Pancreas (tissue), 10 donors: Measurements from ENCODE around the gene AFF4. TPM values are rescaled to one million over a fixed set of nuclear protein-coding genes. Genes with fewer than 3 reads are reported as not detected.

ENCODE experiments used
- ATAC-seq, 4 donors: fragments of 200-7000 bp; cut with Tn5 transposase; one replicate each; pipeline versions ENCODE4 v1.8.0 to v1.9.1; 2020; ENCODE audit warnings: mild to moderate bottlenecking in 4 of 4, moderate library complexity in 4 of 4
- DNase-seq, 6 donors: peaks; one replicate each; pipeline ENCODE4 v3.0.0-alpha.2; 2020
- FAIRE-seq: peaks from 2 replicates; lab custom pipeline; 2012; peaks lifted over from hg19 to GRCh38; lab: Jason Lieb, UNC
- H3K27ac ChIP-seq, 4 donors: fragments of 200-600 bp; sonication (generic); 1 replicate in 3 of 4; 2 replicates in 1 of 4; pipeline versions ENCODE4 v1.5.0 to v1.8.0; 2020
- H3K27me3 ChIP-seq, 4 donors: fragments of 200-600 bp; one replicate each; pipeline ENCODE4 v1.8.0; 2021
- H3K36me3 ChIP-seq, 3 donors: fragments of 200-600 bp; sonication (generic) in 1 of 3; one replicate each; pipeline versions ENCODE4 v1.5.0 to v1.8.0; 2020 to 2021
- H3K4me1 ChIP-seq, 3 donors: fragments of 200-600 bp; one replicate each; pipeline ENCODE4 v1.8.0; 2021
- H3K4me3 ChIP-seq, 4 donors: fragments of 200-600 bp; sonication (generic) in 2 of 4; one replicate each; pipeline versions ENCODE4 v1.5.0 to v1.8.0; 2020 to 2021
- H3K9me3 ChIP-seq, 4 donors: fragments of 200-600 bp; one replicate each; pipeline ENCODE4 v1.8.0; 2021
- CTCF ChIP-seq, 4 donors: fragments of 200-600 bp; sonication (generic) in 3 of 4; IDR thresholded peaks; one replicate each; pipeline versions ENCODE4 v1.5.0 to v1.8.0; 2021; ENCODE audit warnings: antibody characterized with exemption in 4 of 4
- WGBS, 2 donors: extraction: QIAGEN DNeasy Blood & Tissue Kit; methylation state at CpG; one replicate each; pipeline ENCODE4 v1.1.7; 2013; 5-methylcytosine and 5-hydroxymethylcytosine counted together
- intact Hi-C, 3 donors: fragments of 100-400 bp; cut with DNase I; formaldehyde crosslinking; loops; one replicate each; pipeline versions ENCODE4 v1.11.1 to v1.14.2; 2022
- polyA plus RNA-seq, 2 donors: library from polyadenylated mRNA; stranded (reverse); fragments of 200-250 nt; gene quantifications; one replicate each; pipeline ENCODE4 v1.2.3, GENCODE V29; 2013
- total RNA-seq, 6 donors: library from RNA; stranded (reverse); fragmentation: NEBNext Ultra II Directional in 4 of 6; extraction: Animal tissue kit (Norgen Biotek cat#: 25700) in 4 of 6; gene quantifications; one replicate each; pipeline versions ENCODE4 v1.2.1 to v1.2.4, GENCODE V29; 2021 to 2023
- donor health status: healthy with polysubstance abuse.
- donor health status: DM: no; HTN: no; CAD: no; lungs with moderate emphysema.
- donor health status: DM: no; HTN: no; CAD: no.
- donor health status: control.
- donor health status: control.
- donor health status: Bipolar disorder and iron deficiency.
- donor health status: DM: yes; HTN: yes; CAD: no.
- donor health status: DM: no; HTN: no; CAD: no.
- donor health status: DM: no; HTN: no; CAD: no.
- donor health status: DM: yes; HTN: yes; CAD: no.

Gene AFF4
- total and polyA plus RNA-seq, 8 donors = 6.7 to 40.2 (median 27.2) TPM

GRCh38 chr5:132916086-132916485 is 47.3 kb downstream of the AFF4 start:
- intact Hi-C loops = no loop called here
- H3K9me3 ChIP-seq = no peaks in the 10 kb centered on the region
- DNase-seq = no peak

DNA sequence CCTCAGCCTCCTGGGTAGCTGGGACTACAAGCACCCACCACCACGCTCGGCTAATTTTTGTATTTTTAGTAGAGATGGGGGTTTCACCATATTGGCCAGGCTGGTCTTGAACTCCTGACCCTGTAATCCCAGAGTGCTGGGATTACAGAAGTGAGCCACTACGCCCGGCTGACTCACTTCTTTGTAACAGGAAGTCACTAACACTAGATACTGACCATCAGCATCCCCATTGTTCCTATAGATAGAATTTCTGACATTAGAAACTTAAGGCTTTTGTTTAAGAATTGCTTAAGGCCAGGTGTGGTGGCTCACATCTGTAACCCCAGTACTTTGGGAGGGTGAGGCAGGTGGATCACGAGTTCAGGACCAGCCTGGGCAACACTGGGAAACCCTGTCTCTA is 47.8 kb downstream of the AFF4 start:
- no peaks in the 10 kb centered on the region for H3K4me1 ChIP-seq
- no peak for FAIRE-seq

More at GRCh38 chr5:132916086-132916485, 47.3 kb downstream of the AFF4 start:
- H3K36me3 ChIP-seq = peaks cover 0 to 24% (median 0%) of the 10 kb centered on the region in 3 donors
- H3K4me1 ChIP-seq = no peaks in the 10 kb centered on the region
- no peak overlapping the region for H3K27ac ChIP-seq
- WGBS, 2 donors = 94 to 98% methylated on average over 3 of the region's 3 CpGs
- no peak overlapping the region for H3K4me3 ChIP-seq
- FAIRE-seq = no peak
- no peak for TF ChIP-seq CTCF (IDR thresholded peaks at IDR 0.05)
- ATAC-seq = peak in 1 of 4 donors; percentile 14
- no peaks in the 10 kb centered on the region for H3K27me3 ChIP-seq

GRCh38 chr5:132909702-132910101 is 53.7 kb downstream of the AFF4 start:
- intact Hi-C loops = no loop called here
- Histone ChIP-seq H3K9me3 (no peaks in the 10 kb centered on the region), H3K4me1 (peaks cover 0 to 11% (median 0%) of the 10 kb centered on the region in 3 donors), H3K27ac (no peak overlapping the region), H3K27me3 (no peaks in the 10 kb centered on the region), H3K36me3 (peaks cover 0 to 11% (median 0%) of the 10 kb centered on the region in 3 donors), H3K4me3 (no peak overlapping the region)
- FAIRE-seq (no peak), DNase-seq (no peak), ATAC-seq (no peak)
- no peak for TF ChIP-seq CTCF (IDR thresholded peaks at IDR 0.05)
- whole genome bisulfite sequencing, 2 donors = 91 to 100% methylated on average over 1 of the region's 1 CpG

More for the DNA sequence above, 47.8 kb downstream of the AFF4 start:
- ATAC-seq (no peak), DNase-seq (no peak)
- H3K4me3 ChIP-seq = no peak overlapping the region
- 90 to 92% methylated on average over 5 of the region's 5 CpGs for WGBS, 2 donors
- H3K27me3 ChIP-seq = no peaks in the 10 kb centered on the region
- no peaks in the 10 kb centered on the region for H3K9me3 ChIP-seq
- no peak overlapping the region for H3K27ac ChIP-seq
- TF ChIP-seq CTCF (IDR thresholded peaks at IDR 0.05) = no peak
- H3K36me3 ChIP-seq = peaks cover 0 to 22% (median 0%) of the 10 kb centered on the region in 3 donors
- intact Hi-C loops = no loop called here

DNA sequence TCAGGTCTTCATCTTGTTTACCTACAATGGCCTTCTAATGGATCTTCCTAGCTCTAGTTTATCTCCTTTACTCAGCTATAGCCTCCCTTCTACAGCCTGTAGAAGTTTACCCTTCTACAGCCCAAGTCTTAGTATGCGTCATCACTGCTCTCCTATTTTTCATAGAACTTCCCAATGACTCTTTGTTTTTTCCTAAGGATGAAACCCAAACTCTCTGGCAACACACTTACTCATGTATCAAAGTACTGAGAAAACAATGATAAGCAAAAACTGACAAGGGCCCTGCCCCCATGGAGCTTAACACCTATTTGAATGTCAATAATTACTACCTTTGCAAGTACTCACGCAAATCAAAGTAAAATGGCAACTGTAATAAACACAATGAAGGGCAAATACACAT is 56.3 kb downstream of the AFF4 start:
- intact Hi-C loops = no loop called here
- FAIRE-seq (no peak), DNase-seq (no peak), ATAC-seq (peak in 2 of 4 donors; percentile 13 to 14)
- WGBS, 2 donors = 73 to 74% methylated on average over 2 of the region's 2 CpGs
- H3K36me3 ChIP-seq = peaks cover 0 to 7% (median 0%) of the 10 kb centered on the region in 3 donors
- TF ChIP-seq CTCF (IDR thresholded peaks at IDR 0.05) = no peak
- H3K4me1 ChIP-seq = peaks cover 0 to 11% (median 0%) of the 10 kb centered on the region in 3 donors
- H3K4me3 ChIP-seq = no peak overlapping the region
- H3K27me3 ChIP-seq = no peaks in the 10 kb centered on the region
- H3K9me3 ChIP-seq = no peaks in the 10 kb centered on the region
- no peak overlapping the region for H3K27ac ChIP-seq

- Histone ChIP-seq H3K36me3 (no peaks in the 10 kb centered on the region), H3K9me3 (no peaks in the 10 kb centered on the region), H3K4me1 (peaks cover 0 to 11% (median 0%) of the 10 kb centered on the region in 3 donors), H3K27me3 (no peaks in the 10 kb centered on the region), H3K4me3 (no peak overlapping the region), H3K27ac (peak overlapping the region in 1 of 4 donors; percentile 33)
- WGBS, 2 donors = 29 to 35% methylated on average over 2 of the region's 2 CpGs
- DNase-seq (peak in 1 of 6 donors; percentile 38), FAIRE-seq (no peak), ATAC-seq (peak; percentile 82 to 88 (median 87))
- TF ChIP-seq CTCF (IDR thresholded peaks at IDR 0.05) = no peak
- intact Hi-C loops = no loop called here
These were observed 57.5 kb downstream of the AFF4 start for GRCh38 chr5:132905938-132906337.
